ENCODE measurements around the gene OR6B3.

The OR6B3 gene

DNA sequence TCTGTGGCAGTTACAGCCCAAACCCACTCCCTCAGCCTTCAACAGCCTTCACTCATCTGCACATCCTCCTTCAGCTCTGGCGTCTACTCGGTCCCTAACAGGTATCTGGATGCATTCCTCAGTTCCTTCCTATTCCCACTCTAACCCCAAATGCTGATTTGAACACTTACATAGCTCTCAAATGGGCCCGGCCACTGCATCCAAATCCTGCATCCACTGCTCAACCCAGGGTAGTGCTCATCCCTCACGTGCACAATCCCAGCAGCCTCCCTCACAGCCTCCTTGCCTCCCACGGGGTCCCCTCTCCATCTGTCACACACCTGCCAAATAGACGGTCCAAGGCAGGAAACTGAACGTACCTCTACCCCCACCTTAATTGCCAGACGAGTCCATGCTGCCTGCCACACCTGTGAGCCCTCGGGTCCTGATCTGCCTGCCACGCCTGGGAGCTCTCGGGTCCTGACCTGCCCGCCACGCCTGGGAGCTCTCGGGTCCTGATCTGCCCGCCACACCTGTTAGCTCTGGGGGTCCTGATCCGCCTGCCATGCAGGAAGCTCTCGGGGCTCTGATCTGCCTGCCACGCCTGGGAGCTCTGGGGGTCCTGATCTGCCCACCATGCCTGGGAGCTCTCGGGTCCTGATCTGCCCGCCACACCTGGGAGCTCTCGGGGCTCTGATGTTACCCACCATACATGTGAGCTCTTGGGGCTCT is 9.9 kb downstream of the OR6B3 start:
- no peak for DNase-seq (ENCODE audit: low spot score)

DNA sequence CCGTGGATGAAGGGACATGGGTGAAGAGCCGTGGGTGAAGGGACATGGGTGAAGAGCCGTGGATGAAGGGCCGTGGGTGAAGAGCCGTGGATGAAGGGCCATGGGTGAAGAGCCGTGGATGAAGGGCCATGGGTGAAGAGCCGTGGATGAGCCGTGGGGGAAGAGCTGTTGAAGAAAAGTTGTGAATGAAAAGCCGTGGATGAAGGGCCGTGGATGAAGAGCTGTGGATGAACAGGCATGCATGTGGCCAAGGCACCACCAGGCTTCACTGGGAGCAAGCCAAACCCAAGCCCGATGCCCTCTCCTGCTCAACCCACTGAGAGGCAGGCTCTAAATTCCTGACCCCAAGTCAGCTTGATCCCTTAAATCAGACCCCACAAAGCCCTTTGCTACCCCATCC is 10.6 kb downstream of the OR6B3 start:
- DNase-seq (ENCODE audit: low spot score): no peak

DNA sequence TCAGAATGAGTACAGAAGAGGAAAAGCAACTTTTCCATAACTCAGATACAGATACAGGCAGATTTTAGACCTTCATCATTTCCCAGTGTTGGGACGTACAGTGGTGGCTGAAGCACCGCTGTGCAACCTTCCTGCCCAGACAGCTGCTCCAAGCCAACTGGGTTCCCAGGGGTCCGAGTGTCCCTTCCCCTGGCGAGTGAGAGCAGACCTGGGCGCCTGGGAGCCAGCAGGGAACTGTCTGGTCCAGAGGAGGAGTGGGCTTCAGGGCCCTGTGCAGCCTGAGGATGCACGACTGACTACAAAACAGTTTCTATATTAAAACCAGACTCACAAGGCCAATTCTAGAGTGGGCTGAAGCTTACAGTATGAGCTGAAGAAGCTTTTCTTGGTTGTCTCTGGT is 12.0 kb downstream of the OR6B3 start:
- no peak for DNase-seq (ENCODE audit: low spot score)

DNA sequence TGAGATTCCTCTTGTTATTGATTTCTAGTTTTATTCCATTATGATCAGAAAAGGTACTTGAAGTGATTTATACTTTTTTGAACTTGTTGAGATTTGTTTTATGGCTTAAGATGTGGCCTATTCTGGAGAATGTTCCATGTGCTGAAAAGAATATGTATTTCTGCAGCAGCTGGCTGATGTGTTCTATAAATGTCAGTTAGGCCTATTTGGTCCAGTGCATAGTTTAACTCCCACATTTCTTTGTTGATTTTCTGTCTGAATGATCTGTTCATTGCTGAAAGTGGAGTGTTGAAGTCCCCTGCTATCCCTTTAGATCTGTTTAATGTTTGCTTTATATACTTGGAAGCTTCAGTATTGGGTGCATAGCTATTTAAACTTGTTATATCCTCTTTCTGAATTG is 16.0 kb downstream of the OR6B3 start:
- DNase-seq (ENCODE audit: low spot score): no peak

DNA sequence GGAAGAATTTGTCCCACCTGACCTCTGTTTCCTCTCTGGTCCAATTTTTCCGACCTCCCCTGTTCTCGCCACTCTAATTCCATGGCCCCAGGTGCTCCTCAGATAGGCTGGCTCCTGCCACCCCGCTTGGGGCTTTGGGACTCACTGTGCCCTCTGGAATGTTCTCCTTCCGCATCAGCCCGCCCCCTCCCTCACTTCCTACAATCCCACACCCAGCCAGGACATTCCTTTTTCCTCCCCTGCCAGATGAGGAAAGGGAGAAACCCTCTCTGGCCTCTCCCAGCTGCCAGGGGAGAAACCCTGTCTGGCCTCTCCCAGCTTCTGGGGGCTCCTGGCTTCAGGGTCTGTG is 20.0 kb downstream of the OR6B3 start:
- DNase-seq (ENCODE audit: low spot score): no peak

DNA sequence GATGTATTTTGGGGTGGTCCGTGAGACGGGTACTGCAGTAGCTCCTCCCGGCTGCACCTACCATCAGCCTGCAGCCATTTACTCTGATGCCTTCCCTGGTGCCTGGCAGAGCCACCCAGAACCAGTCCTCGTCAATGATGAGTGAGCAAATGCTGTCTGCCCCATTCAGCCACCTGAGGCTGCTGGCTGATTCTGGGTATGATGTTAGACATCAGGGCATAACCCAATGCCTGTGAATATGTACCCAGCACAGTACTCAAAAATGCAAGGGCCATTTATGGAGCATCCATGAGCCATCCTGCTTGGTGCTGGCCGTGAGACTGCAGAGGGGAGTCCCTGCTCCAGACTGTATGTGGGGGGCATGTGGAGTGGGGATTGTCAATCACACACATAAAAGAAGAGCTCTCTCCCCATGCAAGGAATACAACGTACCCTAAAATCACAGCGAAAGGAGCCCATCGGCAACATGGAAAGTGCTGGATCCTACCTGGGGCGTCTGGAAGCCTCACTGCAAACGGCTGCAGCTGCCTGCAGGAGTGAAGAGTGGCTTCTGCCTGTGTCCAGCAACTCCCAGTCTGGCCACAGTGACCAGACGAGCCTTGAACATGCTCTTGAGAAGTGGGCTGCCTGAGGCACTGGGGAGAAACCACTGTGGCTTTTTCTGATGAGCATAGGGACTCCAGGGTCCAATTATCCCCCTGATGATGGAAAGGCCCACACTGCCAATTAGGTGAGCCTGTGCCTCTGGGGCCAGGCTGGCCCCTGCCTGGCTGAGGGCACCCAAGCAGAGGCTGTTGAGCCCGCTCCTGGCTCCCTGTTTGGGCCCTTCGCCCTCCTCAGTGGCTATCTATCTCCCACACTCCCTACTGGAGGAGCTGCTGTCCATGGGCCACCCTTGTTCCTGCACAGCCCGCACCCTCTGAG is 20.7 kb downstream of the OR6B3 start:
- no peak for DNase-seq (ENCODE audit: low spot score)

DNA sequence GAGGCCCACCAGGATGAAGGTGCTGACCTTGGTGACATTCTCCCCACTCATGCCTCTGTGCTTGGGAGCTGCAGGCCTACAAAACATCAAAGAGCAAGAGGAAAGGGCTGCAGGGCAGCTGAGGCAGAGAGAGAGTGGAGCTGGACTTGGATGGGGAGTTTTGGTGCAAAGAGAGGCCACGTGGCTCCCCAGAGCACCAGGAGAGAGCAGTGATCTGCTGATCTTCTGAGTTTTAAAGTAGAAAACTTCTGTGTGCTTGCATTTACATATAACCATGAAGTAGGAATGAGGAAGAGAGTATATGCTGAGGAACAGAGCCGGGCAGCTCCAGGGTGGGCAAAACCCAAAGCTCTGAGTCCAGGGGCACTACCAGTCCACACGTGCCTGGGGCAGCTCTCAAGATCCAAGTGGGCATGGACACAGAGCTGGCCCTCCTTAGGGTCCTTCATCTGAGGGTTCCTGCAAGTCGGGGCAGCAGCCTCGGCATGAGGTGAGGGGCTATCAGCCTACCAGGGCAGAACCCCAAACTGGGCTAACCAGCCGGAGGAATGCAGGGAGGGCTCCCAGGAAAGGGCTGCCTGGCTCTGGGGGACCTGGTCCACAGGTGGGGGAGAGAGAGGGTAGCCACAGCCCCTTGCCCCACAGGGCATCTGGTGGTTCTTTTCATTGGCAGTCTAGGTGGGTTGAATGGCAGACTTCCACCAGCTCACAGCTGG is 22.8 kb downstream of the OR6B3 start, which contains the start of gene OR6B2:
OR6B2 (minus strand) TSS at position 51 of the 716 bp plus-strand sequence; CDS start at position 51, 0 bp downstream.
- DNase-seq (ENCODE audit: low spot score): no peak

DNA sequence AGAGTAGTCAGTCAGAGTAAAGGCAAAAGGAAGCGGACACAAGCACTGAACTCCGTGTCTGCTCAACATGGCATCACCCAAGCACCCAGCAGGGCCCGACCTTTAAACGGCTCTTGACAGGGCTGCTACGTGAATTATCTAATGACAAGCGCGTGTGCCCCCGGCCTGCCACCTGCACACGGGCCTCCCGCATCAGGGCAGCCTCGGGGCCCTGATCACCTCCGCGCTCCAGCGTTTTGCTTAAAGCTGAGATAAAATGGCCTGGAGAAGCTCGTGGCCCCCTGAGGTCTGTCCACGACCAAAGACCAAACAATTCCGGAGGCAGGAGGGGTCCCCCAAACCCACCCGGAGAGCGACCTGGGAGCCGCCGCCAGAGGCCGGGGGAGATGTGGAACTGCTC is 28.6 kb downstream of the OR6B3 start:
- DNase-seq (ENCODE audit: low spot score): peak; percentile 9

DNA sequence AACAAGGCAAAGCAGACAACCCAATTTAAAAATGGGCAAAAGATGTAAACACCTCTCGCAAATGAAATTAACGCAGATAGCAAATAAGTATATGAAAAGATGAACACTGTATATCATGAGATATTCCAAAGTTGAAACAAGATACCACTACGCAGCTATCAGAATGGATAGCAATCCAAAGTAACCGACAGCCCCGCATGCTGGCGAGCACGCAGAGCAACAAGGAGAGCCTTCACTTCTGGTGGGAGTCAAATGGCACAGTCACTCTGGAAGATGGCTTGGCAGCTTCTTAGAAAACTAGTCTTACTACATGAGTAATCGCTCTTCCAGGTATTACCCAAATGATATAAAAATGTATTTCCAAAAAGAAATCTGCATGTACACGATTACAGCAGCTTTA is 29.5 kb downstream of the OR6B3 start:
- DNase-seq (ENCODE audit: low spot score): peak; percentile 6

DNA sequence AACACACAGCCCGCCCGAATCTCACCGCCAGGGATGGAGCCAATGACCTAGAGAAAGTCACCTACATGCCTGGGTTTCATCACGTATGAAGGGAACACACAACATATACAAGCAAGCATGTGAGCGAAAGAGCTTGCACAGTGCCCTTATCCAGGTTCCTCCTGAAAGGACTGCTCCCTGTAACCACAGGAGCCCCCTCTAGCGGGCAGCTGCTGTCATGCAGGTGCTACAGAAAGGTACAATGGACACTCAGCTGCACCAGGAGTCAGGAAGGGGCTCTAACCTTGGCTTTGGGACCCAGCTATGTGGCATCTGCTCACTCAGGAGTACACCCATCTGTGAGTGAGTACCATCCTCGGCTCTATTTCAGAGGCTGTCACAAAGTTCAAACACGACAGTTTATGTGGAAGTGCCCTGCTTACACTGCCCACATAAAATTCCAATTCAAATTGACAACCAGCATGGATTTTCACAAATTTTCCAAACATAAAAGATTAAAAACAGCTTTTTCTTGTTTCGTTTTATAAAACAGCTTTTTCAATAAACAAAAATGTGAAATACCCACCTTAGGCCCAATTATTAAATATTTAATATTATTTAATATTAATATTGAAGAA is 31.7 kb downstream of the OR6B3 start:
- DNase-seq (ENCODE audit: low spot score): peak; percentile 66

DNA sequence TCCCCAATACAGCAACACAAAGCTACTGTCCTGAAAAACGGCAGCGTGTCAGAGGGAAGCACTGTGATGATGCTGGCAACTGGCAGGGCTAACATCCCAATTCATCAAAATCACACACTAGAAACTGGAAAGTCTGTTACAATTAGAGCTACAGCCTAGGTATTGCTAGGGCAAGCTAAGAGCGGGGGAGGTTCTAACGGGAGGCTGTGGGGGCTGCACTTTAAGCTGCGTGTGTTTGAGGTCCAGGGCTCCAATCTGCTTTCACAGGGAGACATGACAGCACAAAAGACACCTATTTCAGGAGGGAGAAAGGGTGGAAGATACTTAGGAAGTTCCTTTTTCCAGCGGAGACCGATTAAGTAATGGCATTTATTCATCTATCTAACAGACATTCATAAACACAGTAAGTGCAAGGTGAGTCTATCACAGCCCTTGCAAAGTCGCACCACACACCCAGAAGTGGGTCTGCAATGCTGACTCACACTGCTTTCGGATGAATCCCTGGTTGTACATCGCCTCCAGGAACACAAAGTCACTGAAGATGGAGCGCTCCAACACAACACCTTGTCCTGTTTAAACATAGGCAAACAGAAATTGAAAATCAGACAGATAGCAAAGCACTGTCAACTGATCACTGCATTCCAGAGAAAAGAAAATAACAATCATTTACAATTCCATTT is 35.1 kb downstream of the OR6B3 start:
- no peak for DNase-seq (ENCODE audit: low spot score)

DNA sequence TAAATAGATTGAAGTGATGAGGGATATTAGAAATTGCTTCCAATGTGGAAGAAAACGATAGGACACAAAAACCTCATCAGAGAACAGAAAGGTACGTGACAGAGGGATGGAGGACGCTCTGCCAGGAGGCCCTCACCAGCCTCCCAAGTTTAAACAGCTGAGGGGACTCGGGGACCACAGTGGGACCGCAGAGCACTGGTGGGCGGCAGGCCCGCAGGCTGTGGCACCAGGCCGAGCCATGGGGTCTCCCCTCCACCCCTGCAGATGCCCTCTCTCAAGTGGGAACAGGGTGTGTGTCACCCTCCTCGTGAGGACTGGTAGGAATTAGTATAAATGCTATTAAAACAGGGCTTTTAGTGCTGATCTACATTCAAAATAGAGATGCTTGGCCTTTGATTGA is 39.0 kb downstream of the OR6B3 start:
- DNase-seq (ENCODE audit: low spot score): no peak

DNA sequence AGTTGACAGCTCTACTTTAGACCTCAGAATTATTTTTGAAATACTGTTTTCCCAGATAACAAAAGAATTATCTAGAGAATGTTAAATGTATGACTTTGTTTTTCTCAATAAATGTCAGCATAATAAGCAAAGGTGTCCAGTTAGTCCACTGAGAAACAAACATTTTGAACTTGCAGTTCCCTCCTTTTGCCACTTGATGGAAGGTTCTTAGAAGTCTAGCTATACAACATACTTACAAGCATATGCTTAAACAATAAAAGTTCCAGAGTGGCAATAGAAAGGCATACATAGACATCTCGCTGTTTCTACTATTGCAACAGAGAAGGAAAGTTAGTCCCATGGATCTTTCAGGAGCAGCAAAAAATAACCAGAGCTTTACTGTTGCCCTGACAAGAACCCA is 40.0 kb downstream of the OR6B3 start:
- DNase-seq (ENCODE audit: low spot score): no peak

DNA sequence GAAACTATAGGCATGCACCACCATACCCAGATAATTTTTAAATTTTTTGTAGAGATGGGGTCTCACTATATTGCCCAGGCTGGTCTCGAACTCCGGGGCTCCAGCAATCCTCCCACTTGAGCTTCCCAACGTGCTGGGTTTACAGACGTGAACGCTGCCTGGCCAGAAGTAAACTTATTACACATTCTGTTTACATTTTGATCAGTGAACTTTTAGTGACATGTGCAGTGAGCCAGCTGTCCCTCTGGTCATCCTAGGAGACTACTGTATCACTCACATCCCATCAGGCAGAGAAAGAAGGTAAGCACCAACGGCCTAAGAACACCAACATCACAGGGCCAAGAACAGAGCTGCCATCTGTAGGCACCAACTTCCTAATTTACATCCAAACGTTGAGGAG is 50.3 kb downstream of the OR6B3 start:
- DNase-seq (ENCODE audit: low spot score): no peak

DNA sequence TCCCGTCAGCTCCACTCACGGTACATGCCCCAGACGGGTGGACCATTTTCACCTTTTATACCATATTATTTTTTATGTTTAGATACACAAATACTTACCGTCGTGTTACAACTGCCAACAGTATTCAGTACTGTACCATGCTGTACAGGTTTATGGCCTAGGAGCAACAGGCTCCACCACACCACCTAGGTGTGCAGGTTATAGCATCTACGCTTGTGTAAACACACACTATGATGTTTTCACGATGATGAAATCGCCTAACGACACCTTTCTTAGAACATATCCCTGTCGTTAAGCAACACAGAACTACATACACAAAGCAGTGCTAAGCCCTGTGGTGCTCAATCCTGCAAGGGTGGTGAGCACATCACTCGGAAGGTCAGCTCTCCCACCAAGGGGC is 52.6 kb downstream of the OR6B3 start:
- no peak for DNase-seq (ENCODE audit: low spot score)

DNA sequence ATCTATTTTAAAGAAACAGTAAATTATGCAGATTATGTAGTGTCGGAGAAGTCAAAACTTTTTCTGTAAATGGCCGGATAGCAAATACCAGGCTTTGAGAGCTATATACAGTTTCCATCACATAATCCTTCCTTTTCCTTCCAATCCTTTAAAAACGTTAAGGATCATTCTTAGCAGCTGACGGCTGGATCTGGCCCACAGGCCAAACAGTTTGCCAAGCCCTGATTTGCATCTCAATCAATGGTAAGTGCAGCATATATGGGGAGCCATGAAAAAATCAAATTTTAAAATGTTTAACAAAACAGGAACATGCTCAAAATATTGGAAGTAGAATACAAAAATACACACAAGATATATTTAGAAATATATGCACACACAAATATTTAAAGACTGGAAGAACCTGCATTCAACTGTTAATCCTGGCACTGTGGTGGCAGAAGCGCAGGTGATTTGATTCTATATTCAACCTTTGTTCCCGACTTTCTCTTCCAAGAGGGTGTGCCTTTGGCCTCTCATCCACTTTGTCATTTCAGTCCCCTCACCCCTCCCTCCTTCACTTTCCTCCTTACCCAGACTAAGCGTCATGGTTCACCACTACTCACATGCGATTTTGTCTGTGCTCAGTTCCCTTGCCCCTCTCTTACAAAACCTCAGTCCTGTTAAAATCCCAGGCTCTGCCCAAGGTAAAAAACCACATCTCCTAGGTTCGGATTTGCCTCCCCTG is 55.5 kb downstream of the OR6B3 start:
- no peak for DNase-seq (ENCODE audit: low spot score)
